GM12892 (cell line): ENCODE measurements around the gene IFITM10.

ENCODE experiments used
- POLR2A ChIP-seq: IDR thresholded peaks from 2 replicates; pipeline ENCODE4 v1.6.1; 2011; ENCODE audit warnings: low read depth, low read length, control low read depth
- POLR2AphosphoS5 ChIP-seq: IDR thresholded peaks from 2 replicates; pipeline ENCODE4 v1.6.1; 2011; ENCODE audit warnings: low read depth, low read length, control low read depth
- TAF1 ChIP-seq: IDR thresholded peaks from 2 replicates; pipeline ENCODE4 v1.6.1; 2011; ENCODE audit warnings: low read depth, mild to moderate bottlenecking, control low read depth, low read length, borderline replicate concordance

- TF ChIP-seq POLR2AphosphoS5 = no peak
- TF ChIP-seq POLR2A = no peak
- TF ChIP-seq TAF1 = no peak
Measured at GRCh38 chr11:1771273-1771672, 20.9 kb upstream of the IFITM10 start.
